Neural crest cell (in vitro differentiated cells): ENCODE data around the gene IL12RB1. TPM values are rescaled to one million over a fixed set of nuclear protein-coding genes. Genes with fewer than 3 reads are reported as not detected.

Experiments used
- DNase-seq: peaks from one replicate; pipeline ENCODE4 v3.0.0; 2021; ENCODE audit warnings: low read depth, mixed read lengths, low spot score
- H3K27ac Mint-ChIP-seq: one replicate; pipeline ENCODE4 v1.8.0; 2021; ENCODE audit warnings: mild to moderate bottlenecking, mixed read lengths; ENCODE audit not compliant: unreplicated experiment
- H3K27me3 Mint-ChIP-seq: 2 replicates; pipeline ENCODE4 v1.8.0; 2021; ENCODE audit warnings: low read depth, mild to moderate bottlenecking, mixed read lengths
- H3K36me3 Mint-ChIP-seq: 2 replicates; pipeline ENCODE4 v1.8.0; 2021; ENCODE audit warnings: low read depth, mild to moderate bottlenecking, mixed read lengths
- H3K4me1 Mint-ChIP-seq: 2 replicates; pipeline ENCODE4 v1.8.0; 2021; ENCODE audit warnings: mixed read lengths
- H3K4me3 Mint-ChIP-seq: one replicate; pipeline ENCODE4 v1.8.0; 2021; ENCODE audit warnings: mild to moderate bottlenecking, mixed read lengths
- H3K9me3 Mint-ChIP-seq: 2 replicates; pipeline ENCODE4 v1.8.0; 2021; ENCODE audit warnings: mixed read lengths
- CTCF ChIP-seq: fragments of 200-600 bp; sonication (generic); conservative IDR thresholded peaks from 2 replicates; pipeline ENCODE4 v1.5.0; 2021; ENCODE audit warnings: antibody characterized with exemption, mild to moderate bottlenecking
- total RNA-seq: library from RNA; stranded (reverse); gene quantifications from 2 replicates; pipeline ENCODE4 v1.2.1, GENCODE V29; 2021

IL12RB1 gene
- total RNA-seq, 1 donor from 2014 or later, result not detected

GRCh38 chr19:18059902-18060301 lies 26.8 kb downstream of the IL12RB1 start:
- peaks cover 17% of the 10 kb centered on the region for H3K4me1 Mint-ChIP-seq
- H3K4me3 Mint-ChIP-seq, result no peak overlapping the region
- H3K9me3 Mint-ChIP-seq, result no peaks in the 10 kb centered on the region
- no peak for DNase-seq
- no peaks in the 10 kb centered on the region for H3K36me3 Mint-ChIP-seq
- H3K27ac Mint-ChIP-seq, result no peak overlapping the region
- no peak for TF ChIP-seq CTCF
- peaks cover 3% of the 10 kb centered on the region for H3K27me3 Mint-ChIP-seq

- no peak for TF ChIP-seq CTCF
- Mint-ChIP-seq H3K9me3 (no peaks in the 10 kb centered on the region), H3K27ac (no peak overlapping the region), H3K4me3 (no peak overlapping the region), H3K36me3 (no peaks in the 10 kb centered on the region), H3K4me1 (peaks cover 14% of the 10 kb centered on the region), H3K27me3 (no peaks in the 10 kb centered on the region)
- DNase-seq, result no peak
These were observed 27.4 kb downstream of the IL12RB1 start for GRCh38 chr19:18059297-18059696.

GRCh38 chr19:18058208-18059009 lies 28.3 kb downstream of the IL12RB1 start:
- Mint-ChIP-seq H3K4me1 (peaks cover 15% of the 10 kb centered on the region), H3K36me3 (no peaks in the 10 kb centered on the region), H3K4me3 (peak overlapping the region; percentile 38), H3K9me3 (no peaks in the 10 kb centered on the region), H3K27ac (no peak overlapping the region), H3K27me3 (no peaks in the 10 kb centered on the region)
- DNase-seq, result peak; percentile 85
- peak; percentile 96 for TF ChIP-seq CTCF

- Mint-ChIP-seq H3K4me1 (peaks cover 12% of the 10 kb centered on the region), H3K4me3 (no peak overlapping the region), H3K27ac (no peak overlapping the region), H3K27me3 (peaks cover 7% of the 10 kb centered on the region), H3K36me3 (no peaks in the 10 kb centered on the region), H3K9me3 (no peaks in the 10 kb centered on the region)
- no peak for TF ChIP-seq CTCF
- no peak for DNase-seq
These were observed 29.2 kb downstream of the IL12RB1 start for GRCh38 chr19:18057557-18057956.

GRCh38 chr19:18055967-18056366 lies 30.8 kb downstream of the IL12RB1 start:
- H3K9me3 Mint-ChIP-seq, result no peaks in the 10 kb centered on the region
- H3K4me3 Mint-ChIP-seq, result no peak overlapping the region
- H3K4me1 Mint-ChIP-seq, result peaks cover 12% of the 10 kb centered on the region
- H3K27me3 Mint-ChIP-seq, result peaks cover 10% of the 10 kb centered on the region
- TF ChIP-seq CTCF, result no peak
- H3K36me3 Mint-ChIP-seq, result no peaks in the 10 kb centered on the region
- no peak for DNase-seq
- H3K27ac Mint-ChIP-seq, result no peak overlapping the region
